A549 (cell line): ENCODE measurements around the gene CYSLTR2. TPM values are rescaled to one million over a fixed set of nuclear protein-coding genes. Genes with fewer than 3 reads are reported as not detected.

Source experiments
- ATAC-seq, 2 experiments: fragments of 200-7000 bp in 1 of 2; fragments of >200 bp in 1 of 2; cut with Nextera tagmentation in 1 of 2; cut with Tn5 transposase in 1 of 2; 3 replicates each; pipeline versions ENCODE4 v1.8.0 to v1.9.1; 2018 to 2020; ENCODE audit warnings: mild to moderate bottlenecking in 1 of 2, moderate library complexity in 1 of 2
- CTCF ChIA-PET: fragments of 300-600 bp; sonication (Branson Sonifier 250); formaldehyde crosslinking; extraction: SDS; loops from one replicate; lab custom pipeline; 2021; ENCODE audit warnings: antibody characterized with exemption, inconsistent platforms; lab: Yijun Ruan, JAX
- POLR2A ChIA-PET: fragments of 350-600 bp; formaldehyde crosslinking; extraction: SDS; loops from one replicate; lab custom pipeline; 2021; ENCODE audit warnings: antibody characterized with exemption, inconsistent platforms; lab: Yijun Ruan, JAX
- DNase-seq, 2 experiments: peaks; one replicate each; pipeline versions ENCODE4 v3.0.0 to v3.0.0-alpha.2; 2011 to 2016; ENCODE audit warnings: low read depth in 1 of 2, low spot score in 1 of 2
- FAIRE-seq: peaks from 2 replicates; lab custom pipeline; 2011; peaks lifted over from hg19 to GRCh38; lab: Jason Lieb, UNC
- H3K27ac ChIP-seq, 2 experiments: fragments of >200 bp; sonication (Bioruptor Twin); formaldehyde crosslinking; 3 replicates each; pipeline ENCODE4 v1.5.1; 2016 to 2017
- H3K4me1 ChIP-seq: fragments of >200 bp; sonication (Bioruptor Twin); formaldehyde crosslinking; 3 replicates; pipeline ENCODE4 v1.6.1; 2016
- H3K4me2 ChIP-seq: fragments of >200 bp; sonication (Bioruptor Twin); formaldehyde crosslinking; 3 replicates; pipeline ENCODE4 v1.6.1; 2016
- H3K4me3 ChIP-seq: fragments of >200 bp; sonication (Bioruptor Twin); formaldehyde crosslinking; 3 replicates; pipeline ENCODE4 v1.5.1; 2016
- H3K9me3 ChIP-seq: fragments of >200 bp; sonication (Bioruptor Twin); formaldehyde crosslinking; 3 replicates; pipeline ENCODE4 v1.6.1; 2016
- ATOH8 ChIP-seq: fragments of 250-450 bp; sonication (Bioruptor Pico); IDR thresholded peaks from 2 replicates; pipeline ENCODE4 v1.5.0; 2020; ENCODE audit warnings: low read depth, mild to moderate bottlenecking, moderate library complexity
- BCL3 ChIP-seq: fragments of >200 bp; sonication (Bioruptor Twin); formaldehyde crosslinking; IDR thresholded peaks from 3 replicates; pipeline ENCODE4 v1.6.1; 2016
- BHLHE40 ChIP-seq: IDR thresholded peaks from 2 replicates; pipeline ENCODE4 v1.6.1; 2012; ENCODE audit warnings: low read depth, low read length, inconsistent platforms
- CHD4 ChIP-seq: fragments of 200-600 bp; sonication (generic); IDR thresholded peaks from 2 replicates; pipeline ENCODE4 v1.6.1; 2016; ENCODE audit warnings: antibody characterized with exemption, mild to moderate bottlenecking, borderline replicate concordance
- EHF ChIP-seq: fragments of 250-450 bp; sonication (Bioruptor Pico); IDR thresholded peaks from 2 replicates; pipeline ENCODE4 v1.5.0; 2020; ENCODE audit warnings: mild to moderate bottlenecking
- EHMT2 ChIP-seq: fragments of 200-600 bp; sonication (generic); IDR thresholded peaks from 2 replicates; pipeline ENCODE4 v1.6.1; 2016; ENCODE audit warnings: antibody characterized with exemption, low read depth, mild to moderate bottlenecking, moderate library complexity
- FOSB ChIP-seq: fragments of 250-450 bp; sonication (Bioruptor Pico); IDR thresholded peaks from 2 replicates; pipeline ENCODE4 v1.5.0; 2020; ENCODE audit warnings: mild to moderate bottlenecking, moderate library complexity
- FOXS1 ChIP-seq: fragments of 250-450 bp; sonication (Bioruptor Pico); IDR thresholded peaks from 2 replicates; pipeline ENCODE4 v1.5.0; 2020; ENCODE audit warnings: mild to moderate bottlenecking, moderate library complexity
- HDAC2 ChIP-seq: fragments of 200-600 bp; sonication (generic); IDR thresholded peaks from 2 replicates; pipeline ENCODE4 v1.6.1; 2016
- HMGXB4 ChIP-seq: fragments of 250-450 bp; sonication (Bioruptor Pico); IDR thresholded peaks from 2 replicates; pipeline ENCODE4 v1.5.0; 2021; ENCODE audit warnings: mild to moderate bottlenecking, moderate library complexity, borderline replicate concordance
- MAZ ChIP-seq: fragments of 150-350 bp; IDR thresholded peaks from 2 replicates; pipeline ENCODE4 v1.6.1; 2014; ENCODE audit warnings: antibody characterized with exemption, low read depth, low read length, borderline replicate concordance
- NR3C1 ChIP-seq: fragments of >200 bp; sonication (Bioruptor Twin); formaldehyde crosslinking; IDR thresholded peaks from 3 replicates; pipeline ENCODE4 v1.6.1; 2017
- PBX3 ChIP-seq: IDR thresholded peaks from 2 replicates; pipeline ENCODE4 v1.6.1; 2012
- POLR2A ChIP-seq: IDR thresholded peaks from 2 replicates; pipeline ENCODE4 v1.6.1; 2012; ENCODE audit warnings: mild to moderate bottlenecking, low read length
- POLR2AphosphoS2 ChIP-seq: conservative IDR thresholded peaks from 2 replicates; pipeline ENCODE4 v1.6.1; 2012; ENCODE audit warnings: low read length, improper control_type of control experiment, inconsistent platforms
- RAD21 ChIP-seq, 2 experiments: fragments of >200 bp in 1 of 2; sonication (Bioruptor Twin) in 1 of 2; formaldehyde crosslinking in 1 of 2; IDR thresholded peaks in 1 of 2; conservative IDR thresholded peaks in 1 of 2; 2 replicates in 1 of 2; 3 replicates in 1 of 2; pipeline ENCODE4 v1.6.1; 2012 to 2018; ENCODE audit warnings: inconsistent platforms in 1 of 2
- USF2 ChIP-seq: fragments of 450-650 bp; IDR thresholded peaks from 2 replicates; pipeline ENCODE4 v1.6.1; 2014; ENCODE audit warnings: antibody characterized with exemption
- WGBS: methylation state at CpG from one replicate; pipeline ENCODE4 v1.1.6; 2017; ENCODE audit errors: missing lambda C conversion rate; 5-methylcytosine and 5-hydroxymethylcytosine counted together
- polyA plus RNA-seq, 4 experiments: library from polyadenylated mRNA; depleted of rRNA in 3 of 4; stranded (reverse); fragments of >200 nt; fragmentation: RNase III in 1 of 4; extraction: RNeasy Plus Mini Kit Qiagen cat#74134 plus additional on column Dnase treatment in 1 of 4; gene quantifications; 2 replicates in 3 of 4; 3 replicates in 1 of 4; pipeline ENCODE4 v1.2.3, GENCODE V29; 2011 to 2017

The CYSLTR2 gene
- polyA plus RNA-seq, 2 of the 4 experiments (the other 2 are of a cell fraction): not detected

GRCh38 chr13:48678316-48678715, 24.6 kb downstream of the CYSLTR2 start:
- H3K4me1 ChIP-seq: no peaks in the 10 kb centered on the region
- no peak for FAIRE-seq
- POLR2A ChIA-PET: no interaction called here
- CTCF ChIA-PET: no interaction called here
- H3K27ac ChIP-seq: no peak overlapping the region
- H3K4me2 ChIP-seq: no peak overlapping the region
- no peak overlapping the region for H3K4me3 ChIP-seq
- no peak for ATAC-seq
- 14% methylated on average over 3 of the region's 3 CpGs for WGBS
- TF ChIP-seq USF2 (no peak), PBX3 (no peak), FOXS1 (CRISPR knock-in tag) (no peak), BCL3 (no peak), FOSB (no peak), HDAC2 (no peak), MAZ (no peak), HMGXB4 (no peak), NR3C1 (no peak), EHMT2 (no peak), CHD4 (no peak), RAD21 (conservative IDR thresholded peaks at IDR 0.05 in 1 of 2, IDR thresholded peaks at IDR 0.05 in 1 of 2) (no peak), POLR2AphosphoS2 (no peak), ATOH8 (CRISPR knock-in tag) (no peak), EHF (CRISPR knock-in tag) (no peak), BHLHE40 (no peak)
- DNase-seq: no peak
- H3K9me3 ChIP-seq: no peaks in the 10 kb centered on the region

GRCh38 chr13:48679941-48680680, 26.4 kb downstream of the CYSLTR2 start:
- H3K4me3 ChIP-seq: no peak overlapping the region
- H3K4me2 ChIP-seq: no peak overlapping the region
- WGBS: 57% methylated on average over 10 of the region's 10 CpGs
- no peak overlapping the region for H3K27ac ChIP-seq
- CTCF ChIA-PET: interaction anchor here (1.4 kb wide), 1 partner anchor 29 kb away, joined by 3 read pairs; no protein-coding TSS in a partner anchor
- DNase-seq: no peak
- H3K4me1 ChIP-seq: no peaks in the 10 kb centered on the region
- no peak for ATAC-seq
- no peak for FAIRE-seq
- TF ChIP-seq POLR2A: no peak
- no peaks in the 10 kb centered on the region for H3K9me3 ChIP-seq
- POLR2A ChIA-PET: no interaction called here
